ENCODE data around the gene SHTN1.

DNA sequence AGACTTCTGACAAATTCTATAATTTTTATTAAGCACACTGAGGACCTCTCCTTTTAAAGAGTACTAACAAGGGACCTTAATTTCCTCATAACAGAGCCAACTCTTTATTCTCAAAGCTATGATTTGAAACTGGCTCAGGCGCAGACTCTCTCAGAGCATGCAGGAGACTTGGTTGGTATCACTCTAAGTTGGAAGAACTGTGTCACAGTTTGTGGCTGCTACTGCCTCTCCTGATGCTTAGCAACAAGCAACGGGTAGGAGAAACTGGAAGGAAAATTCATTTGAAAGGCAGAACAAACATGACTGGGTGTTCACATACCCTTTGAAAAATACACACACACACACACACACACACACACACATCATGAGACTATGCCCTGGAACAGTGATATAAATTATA is 122.3 kb downstream of the SHTN1 start:
- TF ChIP-seq CSDC2 (CRISPR knock-in tag; IDR thresholded peaks at IDR 0.05) = no peak
- TF ChIP-seq SNAI2 (CRISPR knock-in tag; IDR thresholded peaks at IDR 0.05) = no peak
- TF ChIP-seq OSR1 (CRISPR knock-in tag; IDR thresholded peaks at IDR 0.05) = no peak
- TF ChIP-seq ZC3H10 (CRISPR knock-in tag; IDR thresholded peaks at IDR 0.05) = no peak

Data from SK-N-SH treated with all-trans-retinoic acid at 6 μM for 48 hours (cell line).